Keratinocyte (primary cell): ENCODE measurements around the gene CEP63. TPM values are rescaled to one million over a fixed set of nuclear protein-coding genes. Genes with fewer than 3 reads are reported as not detected.

ENCODE experiments used
- DNase-seq: peaks from one replicate; pipeline ENCODE4 v3.0.0-alpha.2; 2011; ENCODE audit warnings: low read depth, missing footprints, low spot score
- FAIRE-seq: peaks from 2 replicates; lab custom pipeline; 2011; peaks lifted over from hg19 to GRCh38; lab: Jason Lieb, UNC
- H2AFZ ChIP-seq: 2 replicates; pipeline ENCODE4 v1.6.0; 2012; ENCODE audit warnings: low read length, control low read depth, inconsistent platforms; ENCODE audit not compliant: control insufficient read depth
- H3K27ac ChIP-seq: 2 replicates; pipeline ENCODE4 v1.5.1; 2011; ENCODE audit warnings: low read length; ENCODE audit not compliant: control insufficient read depth, insufficient read depth
- H3K27me3 ChIP-seq: 3 replicates; pipeline ENCODE4 v1.6.0; 2011; ENCODE audit warnings: low read length; ENCODE audit not compliant: control insufficient read depth, insufficient read depth; ENCODE audit errors: extremely low read depth
- H3K36me3 ChIP-seq, 2 experiments: 2 replicates in 1 of 2; 3 replicates in 1 of 2; pipeline ENCODE4 v1.5.1; 2011; ENCODE audit warnings: low read length in 2 of 2, mild to moderate bottlenecking in 1 of 2; ENCODE audit not compliant: control insufficient read depth in 2 of 2, insufficient read depth in 2 of 2; ENCODE audit errors: extremely low read depth in 1 of 2
- H3K4me1 ChIP-seq: 3 replicates; pipeline ENCODE4 v1.5.1; 2011; ENCODE audit warnings: low read length; ENCODE audit not compliant: control insufficient read depth, insufficient read depth; ENCODE audit errors: extremely low read depth
- H3K4me2 ChIP-seq: 3 replicates; pipeline ENCODE4 v1.6.0; 2011; ENCODE audit warnings: low read depth, low read length; ENCODE audit not compliant: control insufficient read depth, insufficient read depth; ENCODE audit errors: extremely low read depth
- H3K4me3 ChIP-seq, 3 experiments: fragments of 200-600 bp in 1 of 3; sonication (generic) in 1 of 3; 2 replicates in 2 of 3; 3 replicates in 1 of 3; pipeline ENCODE4 v1.5.1; 2011 to 2016; ENCODE audit warnings: low read length in 3 of 3, mild to moderate bottlenecking in 3 of 3, control low read depth in 2 of 3, inconsistent platforms in 1 of 3, low read depth in 1 of 3, mixed read lengths in 1 of 3, mixed run types in 1 of 3, moderate library complexity in 1 of 3; ENCODE audit not compliant: control insufficient read depth in 2 of 3, insufficient read depth in 2 of 3; ENCODE audit errors: extremely low read depth in 1 of 3
- H3K79me2 ChIP-seq: 2 replicates; pipeline ENCODE4 v1.6.0; 2012; ENCODE audit warnings: low read length; ENCODE audit not compliant: control insufficient read depth, insufficient read depth
- H3K9ac ChIP-seq: 3 replicates; pipeline ENCODE4 v1.6.0; 2011; ENCODE audit warnings: low read length; ENCODE audit not compliant: control insufficient read depth, insufficient read depth; ENCODE audit errors: extremely low read depth
- H3K9me1 ChIP-seq: 3 replicates; pipeline ENCODE4 v1.6.0; 2011; ENCODE audit warnings: low read length; ENCODE audit not compliant: control insufficient read depth, insufficient read depth; ENCODE audit errors: extremely low read depth
- H3K9me3 ChIP-seq: 2 replicates; pipeline ENCODE4 v1.5.1; 2012; ENCODE audit warnings: low read depth, low read length; ENCODE audit not compliant: control insufficient read depth
- H4K20me1 ChIP-seq: 3 replicates; pipeline ENCODE4 v1.6.0; 2011; ENCODE audit warnings: low read length; ENCODE audit not compliant: control insufficient read depth, insufficient read depth; ENCODE audit errors: extremely low read depth
- EZH2 ChIP-seq: IDR thresholded peaks from one replicate; pipeline ENCODE4 v1.6.1; 2012; ENCODE audit warnings: inconsistent platforms, mild to moderate bottlenecking, low read length, moderate library complexity
- dilution Hi-C: fragments of 300-500 bp; cut with MboI; formaldehyde crosslinking; loops from one replicate; pipeline ENCODE4 v1.7.0; 2020; ENCODE audit warnings: low sequenced_read_pairs; ENCODE audit not compliant: extremely low pct_ligation_motif_present
- polyA plus RNA-seq, 5 experiments: library from polyadenylated mRNA; depleted of rRNA in 3 of 5; stranded (reverse) in 3 of 5; stranded (forward) in 1 of 5; unstranded in 1 of 5; fragments of >200 nt; gene quantifications; 1 replicate in 1 of 5; 2 replicates in 3 of 5; 3 replicates in 1 of 5; pipeline versions ENCODE4 v1.2.1 to v1.2.3, GENCODE V29; 2011 to 2012; ENCODE audit warnings: missing spikeins in 2 of 5, low read depth in 1 of 5, low replicate concordance in 1 of 5
- TF ChIP-seq, protein P1 (sequence below), 3 experiments: IDR thresholded peaks in 1 of 3; conservative IDR thresholded peaks in 1 of 3; optimal IDR thresholded peaks in 1 of 3; 2 replicates in 2 of 3; 3 replicates in 1 of 3; pipeline versions ENCODE3 to v1.5.1; 2011; ENCODE audit warnings: low read length in 3 of 3, mild to moderate bottlenecking in 3 of 3, moderate library complexity in 2 of 3, control low read depth in 1 of 3, inconsistent platforms in 1 of 3; ENCODE audit not compliant: insufficient read depth in 2 of 3; ENCODE audit errors: extremely low read depth in 1 of 3

Gene CEP63
- polyA plus RNA-seq, 1 donor (not counting 4 experiments of a cell fraction or from before 2014, with no cell fraction given): 10.1 TPM

DNA sequence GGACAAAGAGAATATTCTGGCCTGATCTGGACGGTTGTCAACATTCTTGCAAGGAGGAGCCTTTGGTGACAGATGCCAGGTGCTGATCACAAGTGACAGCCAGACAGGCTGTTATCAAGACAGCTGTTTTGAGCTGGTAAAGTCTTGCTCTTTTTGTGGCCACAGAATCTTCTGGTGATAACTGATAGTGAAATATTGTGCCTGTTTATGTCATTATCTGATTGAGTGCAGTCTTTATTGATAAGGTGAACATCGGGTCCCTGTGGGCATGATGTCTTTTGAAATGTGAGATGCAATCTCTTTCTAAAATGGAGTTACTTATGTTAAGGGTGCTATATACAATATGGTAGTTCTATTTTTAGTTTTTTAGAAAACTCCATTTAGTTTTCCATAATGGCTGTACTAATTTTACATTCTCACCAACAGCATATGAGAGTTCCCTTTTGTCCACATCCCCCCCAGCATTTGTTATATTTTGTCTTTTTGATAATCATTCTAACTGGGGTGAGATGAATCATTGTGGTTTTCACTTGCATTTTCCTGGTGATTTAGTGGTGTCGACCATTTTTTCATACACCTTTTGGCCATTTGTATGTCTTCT is 10.7 kb downstream of the CEP63 start:
- dilution Hi-C loops: no loop called here
- no peak overlapping the region for H3K4me3 ChIP-seq
- H3K36me3 ChIP-seq: no peaks in the 10 kb centered on the region
- TF ChIP-seq EZH2: no peak
- TF ChIP-seq, protein P1, sequence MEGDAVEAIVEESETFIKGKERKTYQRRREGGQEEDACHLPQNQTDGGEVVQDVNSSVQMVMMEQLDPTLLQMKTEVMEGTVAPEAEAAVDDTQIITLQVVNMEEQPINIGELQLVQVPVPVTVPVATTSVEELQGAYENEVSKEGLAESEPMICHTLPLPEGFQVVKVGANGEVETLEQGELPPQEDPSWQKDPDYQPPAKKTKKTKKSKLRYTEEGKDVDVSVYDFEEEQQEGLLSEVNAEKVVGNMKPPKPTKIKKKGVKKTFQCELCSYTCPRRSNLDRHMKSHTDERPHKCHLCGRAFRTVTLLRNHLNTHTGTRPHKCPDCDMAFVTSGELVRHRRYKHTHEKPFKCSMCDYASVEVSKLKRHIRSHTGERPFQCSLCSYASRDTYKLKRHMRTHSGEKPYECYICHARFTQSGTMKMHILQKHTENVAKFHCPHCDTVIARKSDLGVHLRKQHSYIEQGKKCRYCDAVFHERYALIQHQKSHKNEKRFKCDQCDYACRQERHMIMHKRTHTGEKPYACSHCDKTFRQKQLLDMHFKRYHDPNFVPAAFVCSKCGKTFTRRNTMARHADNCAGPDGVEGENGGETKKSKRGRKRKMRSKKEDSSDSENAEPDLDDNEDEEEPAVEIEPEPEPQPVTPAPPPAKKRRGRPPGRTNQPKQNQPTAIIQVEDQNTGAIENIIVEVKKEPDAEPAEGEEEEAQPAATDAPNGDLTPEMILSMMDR (optimal IDR thresholded peaks at IDR 0.05 in 1 of 3, IDR thresholded peaks at IDR 0.05 in 1 of 3, conservative IDR thresholded peaks at IDR 0.05 in 1 of 3; ENCODE audit: extremely low read depth in 1 of 3, insufficient read depth in 2 of 3, low read length in 3 of 3): no peak
- DNase-seq: no peak
- no peak overlapping the region for H2AFZ ChIP-seq
- no peaks in the 10 kb centered on the region for H4K20me1 ChIP-seq
- no peaks in the 10 kb centered on the region for H3K27me3 ChIP-seq
- no peak for FAIRE-seq
- H3K9me3 ChIP-seq: no peaks in the 10 kb centered on the region
- peaks cover 17% of the 10 kb centered on the region for H3K79me2 ChIP-seq
- peaks cover 8% of the 10 kb centered on the region for H3K4me1 ChIP-seq
- H3K4me2 ChIP-seq: no peak overlapping the region
- H3K9ac ChIP-seq: no peak overlapping the region
- no peaks in the 10 kb centered on the region for H3K9me1 ChIP-seq
- peak overlapping the region; percentile 13 for H3K27ac ChIP-seq

DNA sequence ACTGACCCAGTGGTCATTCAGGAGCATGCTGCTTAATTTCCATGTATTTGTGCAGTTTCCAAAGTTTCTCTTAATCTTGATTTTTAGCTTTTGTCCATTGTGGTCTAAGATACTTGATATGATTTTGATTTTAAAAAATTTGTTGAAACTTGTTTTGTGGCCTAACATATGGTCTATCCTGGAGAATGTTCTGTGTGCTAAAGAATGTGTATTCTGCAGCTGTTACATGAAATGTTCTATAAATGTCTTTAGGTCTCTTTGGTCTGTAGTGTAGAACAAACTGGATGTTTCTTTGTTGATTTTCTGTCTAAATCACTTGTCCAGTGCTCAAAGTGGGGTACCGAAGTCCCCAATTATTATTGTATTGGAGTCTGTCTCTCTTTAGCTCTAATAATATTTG is 17.4 kb downstream of the CEP63 start:
- no peak for TF ChIP-seq EZH2
- TF ChIP-seq, protein P1 (optimal IDR thresholded peaks at IDR 0.05 in 1 of 3, IDR thresholded peaks at IDR 0.05 in 1 of 3, conservative IDR thresholded peaks at IDR 0.05 in 1 of 3; ENCODE audit: extremely low read depth in 1 of 3, insufficient read depth in 2 of 3, low read length in 3 of 3): no peak
- H2AFZ ChIP-seq: no peak overlapping the region
- H3K27ac ChIP-seq: no peak overlapping the region
- H3K4me2 ChIP-seq: no peak overlapping the region
- H3K4me3 ChIP-seq: no peak overlapping the region
- peaks cover 6% of the 10 kb centered on the region for H3K4me1 ChIP-seq
- no peak overlapping the region for H3K9ac ChIP-seq
- H3K9me3 ChIP-seq: no peaks in the 10 kb centered on the region
- no peaks in the 10 kb centered on the region for H3K9me1 ChIP-seq
- H3K36me3 ChIP-seq: peaks cover 0 to 2% of the 10 kb centered on the region in 2 experiments
- dilution Hi-C loops: no loop called here
- no peaks in the 10 kb centered on the region for H3K27me3 ChIP-seq
- peaks cover 20% of the 10 kb centered on the region for H3K79me2 ChIP-seq
- H4K20me1 ChIP-seq: no peaks in the 10 kb centered on the region
- DNase-seq: no peak
- no peak for FAIRE-seq
